Esophagus squamous epithelium (tissue), 5 donors: ENCODE data around the gene ADD1. TPM values are rescaled to one million over a fixed set of nuclear protein-coding genes. Genes with fewer than 3 reads are reported as not detected.

Experiments used
- DNase-seq: peaks from one replicate; lab custom pipeline; 2025; lab: John Stamatoyannopoulos, UW
- H3K27ac ChIP-seq, 4 donors: fragments of 200-600 bp; sonication (generic); one replicate each; pipeline ENCODE4 v1.5.1; 2016 to 2019; ENCODE audit warnings: mild to moderate bottlenecking in 1 of 4
- H3K27me3 ChIP-seq, 4 donors: fragments of 200-600 bp; sonication (generic); 1 replicate in 3 of 4; 2 replicates in 1 of 4; pipeline versions ENCODE4 v1.5.1 to v1.6.0; 2017 to 2021; ENCODE audit warnings: antibody characterized with exemption in 1 of 4
- H3K36me3 ChIP-seq, 3 donors: fragments of 200-600 bp; sonication (generic); one replicate each; pipeline ENCODE4 v1.5.1; 2016 to 2019
- H3K4me1 ChIP-seq, 3 donors: fragments of 200-600 bp; sonication (generic); one replicate each; pipeline ENCODE4 v1.5.1; 2017 to 2019
- H3K4me3 ChIP-seq, 4 donors: fragments of 200-600 bp; sonication (generic); 1 replicate in 3 of 4; 2 replicates in 1 of 4; pipeline ENCODE4 v1.5.1; 2016 to 2019; ENCODE audit warnings: mild to moderate bottlenecking in 2 of 4, moderate library complexity in 1 of 4
- H3K9me3 ChIP-seq, 3 donors: fragments of 200-600 bp; sonication (generic); one replicate each; pipeline ENCODE4 v1.5.1; 2016 to 2019
- CTCF ChIP-seq, 6 experiments: fragments of 450-650 bp in 4 of 6; fragments of 200-600 bp in 2 of 6; sonication (generic) in 2 of 6; IDR thresholded peaks; one replicate each; pipeline ENCODE4 v1.5.1; 2016 to 2019; ENCODE audit warnings: antibody characterized with exemption in 6 of 6, mild to moderate bottlenecking in 4 of 6, moderate library complexity in 4 of 6
- POLR2A ChIP-seq, 4 donors: fragments of 450-650 bp; IDR thresholded peaks; one replicate each; pipeline ENCODE4 v1.6.1; 2017; ENCODE audit warnings: antibody characterized with exemption in 4 of 4, mild to moderate bottlenecking in 4 of 4, moderate library complexity in 3 of 4
- WGBS, 2 donors: methylation state at CpG; one replicate each; pipeline ENCODE4 v1.1.5; 2018; 5-methylcytosine and 5-hydroxymethylcytosine counted together
- intact Hi-C: fragments of 100-400 bp; cut with DNase I; formaldehyde crosslinking; loops from one replicate; pipeline ENCODE4 v1.15.0; 2022
- total RNA-seq, 4 donors: library from RNA; depleted of rRNA; stranded (reverse); fragments of >200 nt; gene quantifications; one replicate each; pipeline ENCODE4 v1.1.0, GENCODE V29; 2016
- donor health status: DM: yes; HTN: yes; CAD: no.

The ADD1 gene
- total RNA-seq, 4 donors from 2014 or later = 81.7 to 144 (median 103) TPM

- peak overlapping the region in 2 of 4 donors; percentile 22 to 52 for H3K4me3 ChIP-seq
- TF ChIP-seq CTCF (IDR thresholded peaks at IDR 0.05) (no peak), POLR2A (IDR thresholded peaks at IDR 0.05) (no peak)
These were observed 25.3 kb downstream of the ADD1 start for GRCh38 chr4:2868877-2869487.

GRCh38 chr4:2869659-2870058 is 26.0 kb downstream of the ADD1 start:
- no peaks in the 10 kb centered on the region for H3K9me3 ChIP-seq
- TF ChIP-seq CTCF (IDR thresholded peaks at IDR 0.05) = no peak
- TF ChIP-seq POLR2A (IDR thresholded peaks at IDR 0.05) = no peak
- peak overlapping the region in 3 of 4 donors; percentile 66 to 84 (median 72) for H3K27ac ChIP-seq
- DNase-seq = no peak
- H3K36me3 ChIP-seq = no peaks in the 10 kb centered on the region
- no peaks in the 10 kb centered on the region for H3K27me3 ChIP-seq
- intact Hi-C loops = no loop called here
- peaks cover 3 to 97% (median 59%) of the 10 kb centered on the region in 3 donors for H3K4me1 ChIP-seq
- H3K4me3 ChIP-seq = peak overlapping the region in 1 of 4 donors; percentile 52
- 67 to 72% methylated on average over 6 of the region's 6 CpGs for WGBS, 2 donors

More at GRCh38 chr4:2868877-2869487, 25.3 kb downstream of the ADD1 start:
- Histone ChIP-seq H3K9me3 (no peaks in the 10 kb centered on the region), H3K27me3 (no peaks in the 10 kb centered on the region), H3K27ac (peak overlapping the region; percentile 30 to 84 (median 69)), H3K36me3 (no peaks in the 10 kb centered on the region), H3K4me1 (peaks cover 9 to 97% (median 56%) of the 10 kb centered on the region in 3 donors)
- 75% methylated on average over 12 of the region's 12 CpGs for WGBS, 2 donors
- no peak for DNase-seq
- intact Hi-C loops = no loop called here

- DNase-seq = no peak
- H3K36me3 ChIP-seq = no peaks in the 10 kb centered on the region
- no peaks in the 10 kb centered on the region for H3K27me3 ChIP-seq
- H3K4me1 ChIP-seq = peaks cover 3 to 97% (median 63%) of the 10 kb centered on the region in 3 donors
- intact Hi-C loops = no loop called here
- peak overlapping the region in 2 of 4 donors; percentile 66 to 72 for H3K27ac ChIP-seq
- WGBS, 2 donors = 80 to 82% methylated on average over 2 of the region's 2 CpGs
- no peaks in the 10 kb centered on the region for H3K9me3 ChIP-seq
- no peak overlapping the region for H3K4me3 ChIP-seq
- TF ChIP-seq CTCF (IDR thresholded peaks at IDR 0.05) (no peak), POLR2A (IDR thresholded peaks at IDR 0.05) (no peak)
These were observed 26.4 kb downstream of the ADD1 start for GRCh38 chr4:2870082-2870481.

GRCh38 chr4:2871466-2871865 is 27.8 kb downstream of the ADD1 start:
- Histone ChIP-seq H3K9me3 (no peaks in the 10 kb centered on the region), H3K36me3 (peaks cover 0 to 11% (median 0%) of the 10 kb centered on the region in 3 donors), H3K4me3 (no peak overlapping the region), H3K27me3 (no peaks in the 10 kb centered on the region), H3K4me1 (peaks cover 3 to 92% (median 55%) of the 10 kb centered on the region in 3 donors), H3K27ac (peak overlapping the region in 1 of 4 donors; percentile 3)
- no peak for TF ChIP-seq CTCF (IDR thresholded peaks at IDR 0.05)
- no peak for TF ChIP-seq POLR2A (IDR thresholded peaks at IDR 0.05)
- intact Hi-C loops = no loop called here
- DNase-seq = no peak
- 73 to 83% methylated on average over 4 of the region's 4 CpGs for WGBS, 2 donors

GRCh38 chr4:2871911-2872310 is 28.3 kb downstream of the ADD1 start:
- peaks cover 0 to 16% (median 0%) of the 10 kb centered on the region in 3 donors for H3K36me3 ChIP-seq
- no peak for TF ChIP-seq POLR2A (IDR thresholded peaks at IDR 0.05)
- no peak for TF ChIP-seq CTCF (IDR thresholded peaks at IDR 0.05)
- WGBS, 2 donors = 55 to 57% methylated on average over 2 of the region's 2 CpGs
- DNase-seq = no peak
- intact Hi-C loops = no loop called here
- no peaks in the 10 kb centered on the region for H3K27me3 ChIP-seq
- H3K4me1 ChIP-seq = peaks cover 3 to 88% (median 53%) of the 10 kb centered on the region in 3 donors
- no peak overlapping the region for H3K4me3 ChIP-seq
- H3K27ac ChIP-seq = peak overlapping the region in 1 of 4 donors; percentile 3
- H3K9me3 ChIP-seq = no peaks in the 10 kb centered on the region
